Lower lobe of right lung (tissue), 2 donors: Measurements from ENCODE around the gene HSD17B3. TPM values are rescaled to one million over a fixed set of nuclear protein-coding genes. Genes with fewer than 3 reads are reported as not detected.
A peak's percentile ranks its signal among the peaks of the same experiment; 100 is the strongest.

Experiments
- ATAC-seq, 2 donors: fragments of 200-7000 bp; cut with Tn5 transposase; one replicate each; pipeline ENCODE4 v1.9.1; 2020 to 2022; ENCODE audit warnings: mild to moderate bottlenecking in 2 of 2, moderate library complexity in 2 of 2
- DNase-seq: peaks from one replicate; pipeline ENCODE4 v3.0.0-alpha.2; 2020
- H3K27ac ChIP-seq: fragments of 200-600 bp; one replicate; pipeline ENCODE4 v1.8.0; 2022
- H3K27me3 ChIP-seq: fragments of 200-600 bp; one replicate; pipeline ENCODE4 v1.8.0; 2022; ENCODE audit warnings: low read depth
- H3K36me3 ChIP-seq: fragments of 200-600 bp; one replicate; pipeline ENCODE4 v1.8.0; 2022; ENCODE audit warnings: mild to moderate bottlenecking
- H3K4me1 ChIP-seq: fragments of 200-600 bp; one replicate; pipeline ENCODE4 v1.8.0; 2022
- H3K4me3 ChIP-seq: fragments of 200-600 bp; one replicate; pipeline ENCODE4 v1.8.0; 2022; ENCODE audit warnings: mild to moderate bottlenecking
- H3K9me3 ChIP-seq: fragments of 200-600 bp; one replicate; pipeline ENCODE4 v1.8.0; 2022
- CTCF ChIP-seq: fragments of 200-600 bp; IDR thresholded peaks from one replicate; pipeline ENCODE4 v1.8.0; 2022; ENCODE audit warnings: antibody characterized with exemption, mild to moderate bottlenecking
- intact Hi-C: fragments of 100-400 bp; cut with DNase I; formaldehyde crosslinking; loops from one replicate; pipeline ENCODE4 v1.11.0; 2022
- total RNA-seq: library from RNA; stranded (reverse); fragmentation: NEBNext Ultra II Directional; extraction: Animal tissue kit (Norgen Biotek cat#: 25700); gene quantifications from one replicate; pipeline ENCODE4 v1.2.1, GENCODE V29; 2021
- donor health status: DM: no; HTN: yes; CAD: no; lungs with severe emphysema.

HSD17B3 gene
- total RNA-seq, 1 donor from 2014 or later = 1.1 TPM

GRCh38 chr9:96219026-96219899 lies 82.7 kb downstream of the HSD17B3 start:
- no peaks in the 10 kb centered on the region for H3K9me3 ChIP-seq
- H3K27me3 ChIP-seq = peaks cover 7% of the 10 kb centered on the region
- TF ChIP-seq CTCF = peak; percentile 68
- peak overlapping the region; percentile 31 for H3K4me3 ChIP-seq
- H3K36me3 ChIP-seq = no peaks in the 10 kb centered on the region
- H3K27ac ChIP-seq = no peak overlapping the region
- ATAC-seq = peak; percentile 54 to 67
- DNase-seq = peak; percentile 63
- H3K4me1 ChIP-seq = peaks cover 29% of the 10 kb centered on the region
- intact Hi-C loops = no loop called here

GRCh38 chr9:96217754-96218693 lies 84.0 kb downstream of the HSD17B3 start:
- peak overlapping the region; percentile 46 for H3K4me3 ChIP-seq
- H3K36me3 ChIP-seq = no peaks in the 10 kb centered on the region
- peak; percentile 98 for TF ChIP-seq CTCF
- peak overlapping the region; percentile 60 for H3K27ac ChIP-seq
- H3K9me3 ChIP-seq = no peaks in the 10 kb centered on the region
- peaks cover 7% of the 10 kb centered on the region for H3K27me3 ChIP-seq
- H3K4me1 ChIP-seq = peaks cover 29% of the 10 kb centered on the region
- DNase-seq (peak; percentile 77), ATAC-seq (peak; percentile 96 to 97)
- intact Hi-C loops = no loop called here

- intact Hi-C loops = no loop called here
- no peak for DNase-seq
- Histone ChIP-seq H3K4me1 (peaks cover 29% of the 10 kb centered on the region), H3K9me3 (no peaks in the 10 kb centered on the region), H3K27ac (peak overlapping the region; percentile 60), H3K36me3 (no peaks in the 10 kb centered on the region), H3K4me3 (peak overlapping the region; percentile 46), H3K27me3 (peaks cover 7% of the 10 kb centered on the region)
- TF ChIP-seq CTCF = no peak
- no peak for ATAC-seq
These were observed 84.7 kb downstream of the HSD17B3 start for GRCh38 chr9:96217294-96217707.

GRCh38 chr9:96216583-96216982 lies 85.4 kb downstream of the HSD17B3 start:
- H3K4me1 ChIP-seq = peaks cover 29% of the 10 kb centered on the region
- no peak for DNase-seq
- H3K36me3 ChIP-seq = no peaks in the 10 kb centered on the region
- H3K9me3 ChIP-seq = no peaks in the 10 kb centered on the region
- H3K27ac ChIP-seq = no peak overlapping the region
- intact Hi-C loops = no loop called here
- no peak for TF ChIP-seq CTCF
- ATAC-seq = no peak
- no peak overlapping the region for H3K4me3 ChIP-seq
- H3K27me3 ChIP-seq = peaks cover 7% of the 10 kb centered on the region

GRCh38 chr9:96215841-96216240 lies 86.1 kb downstream of the HSD17B3 start:
- H3K4me3 ChIP-seq = no peak overlapping the region
- ATAC-seq = no peak
- peaks cover 7% of the 10 kb centered on the region for H3K27me3 ChIP-seq
- no peaks in the 10 kb centered on the region for H3K36me3 ChIP-seq
- intact Hi-C loops = no loop called here
- no peak for TF ChIP-seq CTCF
- H3K4me1 ChIP-seq = peaks cover 29% of the 10 kb centered on the region
- H3K9me3 ChIP-seq = no peaks in the 10 kb centered on the region
- no peak overlapping the region for H3K27ac ChIP-seq
- DNase-seq = no peak
